Measurements from ENCODE around the gene SLCO4A1.

The SLCO4A1 gene

DNA sequence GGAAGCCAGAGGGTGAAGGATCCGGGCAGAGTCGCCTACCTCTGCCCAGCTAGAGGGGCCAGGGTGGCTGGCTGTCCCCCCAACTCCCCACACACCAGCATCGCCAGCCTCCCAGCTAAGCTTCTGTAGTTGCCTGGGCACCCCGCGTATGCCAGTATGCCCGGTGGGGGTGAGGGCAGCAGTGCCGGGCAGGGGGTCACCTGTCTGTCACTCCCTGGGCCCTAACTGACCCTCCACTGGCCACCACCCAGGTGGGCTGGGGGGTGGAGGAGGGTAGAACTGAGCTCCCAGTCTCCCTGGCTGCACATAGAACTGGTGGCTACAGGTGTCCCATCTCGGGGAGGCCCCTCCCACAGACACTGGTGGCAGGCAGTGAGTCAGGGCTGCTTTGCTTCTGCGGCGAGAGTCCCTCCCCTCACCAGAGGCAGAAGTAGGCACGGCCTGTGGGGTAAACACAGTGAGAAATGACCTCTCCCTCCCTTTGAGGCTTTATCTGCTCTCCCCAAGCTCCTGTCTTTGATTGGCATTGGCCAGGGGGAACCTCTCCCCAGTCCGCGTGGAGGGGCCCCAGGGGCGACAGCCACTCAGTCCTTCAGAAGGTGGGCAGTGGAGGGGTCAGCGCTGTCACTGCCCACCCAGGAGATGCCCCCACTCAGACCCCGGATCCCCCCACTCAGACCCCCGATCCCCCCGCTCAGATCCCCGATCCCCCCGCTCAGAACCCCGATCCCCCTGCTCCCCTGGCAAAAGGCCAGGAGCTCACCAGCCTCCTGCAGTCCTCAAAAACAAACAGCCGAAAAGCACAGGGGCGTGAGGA lies 68.8 kb downstream of the SLCO4A1 start:
- DNase-seq (ENCODE audit: low read depth in 2 of 2, low spot score in 1 of 2), result peak; percentile 14 to 16

DNA sequence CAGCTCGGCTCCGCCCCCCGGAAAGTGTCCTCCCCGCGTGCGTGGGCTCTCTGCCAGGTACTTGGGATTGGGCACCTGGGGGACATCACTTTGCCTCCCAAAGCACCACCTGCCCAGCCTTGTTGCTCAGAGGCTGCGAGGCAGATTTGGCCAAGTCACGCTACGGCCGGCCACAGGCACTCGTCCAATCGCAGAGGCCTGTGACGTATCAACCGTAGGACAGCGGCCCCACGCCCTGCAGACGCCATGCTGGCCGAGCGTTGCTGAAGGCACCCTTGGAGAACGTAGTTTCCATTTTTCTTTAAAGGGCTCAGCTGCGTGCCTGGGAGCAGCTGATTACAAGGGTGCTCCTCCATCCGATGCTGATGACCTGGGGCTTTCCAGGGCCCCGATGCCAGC lies 69.4 kb downstream of the SLCO4A1 start:
- no peak for DNase-seq (ENCODE audit: low read depth in 2 of 2, low spot score in 1 of 2)

DNA sequence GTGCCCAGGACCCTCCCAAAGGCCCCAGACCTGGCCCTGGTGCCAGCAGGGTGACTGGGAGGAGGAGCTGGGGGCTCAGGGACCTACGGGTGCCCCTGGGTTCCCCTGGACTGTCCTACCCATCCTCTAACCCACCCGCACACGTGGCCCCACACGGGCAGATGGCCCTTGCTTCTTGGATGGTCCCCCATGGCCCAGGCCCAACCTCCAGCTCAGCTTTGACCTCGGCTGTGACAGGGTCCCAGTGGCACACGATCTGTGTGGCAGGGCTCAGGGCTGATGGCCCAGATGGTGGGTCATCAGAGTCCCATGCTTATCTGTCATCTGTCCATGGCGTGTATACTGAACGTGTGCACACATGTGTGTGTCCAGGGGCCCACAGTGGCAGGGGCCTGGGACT lies 70.3 kb downstream of the SLCO4A1 start:
- DNase-seq (ENCODE audit: low read depth in 2 of 2, low spot score in 1 of 2), result no peak

DNA sequence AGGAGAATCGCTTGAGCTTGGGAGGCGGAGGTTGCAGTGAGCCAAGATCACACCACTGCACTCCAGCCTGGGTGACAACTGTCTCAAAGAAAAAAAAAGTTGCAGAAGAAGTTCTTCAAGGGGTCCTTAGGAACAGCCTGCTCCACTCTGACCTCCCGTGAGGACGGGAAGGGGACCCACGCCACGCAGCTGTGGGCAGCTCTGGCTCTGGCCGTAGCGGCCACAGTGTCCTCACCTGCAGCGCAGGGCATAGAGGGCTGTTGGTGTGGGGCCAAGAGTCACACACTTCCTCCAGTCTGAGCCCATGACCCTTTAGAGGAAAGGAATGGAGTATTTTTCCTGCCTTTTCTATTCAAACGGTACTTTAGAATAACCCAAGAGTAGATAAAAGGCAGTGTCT lies 71.7 kb downstream of the SLCO4A1 start:
- no peak for DNase-seq (ENCODE audit: low read depth in 2 of 2, low spot score in 1 of 2)

DNA sequence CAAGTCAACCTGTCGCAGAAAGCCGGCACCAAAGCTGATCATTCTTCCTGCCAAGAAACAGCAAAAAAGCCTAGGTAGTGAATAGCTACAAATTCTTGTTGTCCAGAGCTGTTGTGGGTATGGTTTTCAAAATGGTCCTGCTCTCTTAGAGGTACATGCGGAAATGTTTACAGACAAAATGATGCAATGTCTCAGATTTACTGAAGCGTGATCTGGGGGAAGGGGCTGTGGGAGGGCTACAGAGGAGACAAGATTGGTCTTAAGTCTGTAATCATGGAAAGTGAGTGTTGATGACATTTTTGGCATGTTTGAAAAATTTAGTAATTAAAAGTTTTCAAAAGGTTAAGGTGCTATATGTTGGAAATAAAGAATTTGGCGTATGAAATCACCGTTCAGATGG lies 72.5 kb downstream of the SLCO4A1 start:
- DNase-seq (ENCODE audit: low read depth in 2 of 2, low spot score in 1 of 2), result no peak

DNA sequence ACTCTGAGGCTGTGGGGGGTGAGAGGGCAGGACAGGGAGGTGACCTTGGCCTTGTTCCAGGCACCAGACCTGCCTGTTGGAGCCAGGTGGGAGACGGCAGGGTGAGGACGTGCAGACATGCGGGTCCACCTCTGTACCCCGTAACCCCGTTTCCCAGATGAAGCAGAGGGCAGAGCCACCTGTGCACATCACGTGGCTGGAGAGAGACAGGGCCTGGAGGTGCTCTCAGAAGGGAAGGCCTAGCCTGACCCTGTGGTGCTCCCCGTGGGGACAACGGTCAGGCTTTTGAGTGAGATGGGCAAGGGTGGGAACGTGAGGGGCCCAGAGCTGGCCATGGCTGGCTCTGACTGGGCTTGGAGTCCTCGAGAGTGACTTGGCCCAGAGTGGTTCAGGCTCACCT lies 72.9 kb downstream of the SLCO4A1 start:
- no peak for DNase-seq (ENCODE audit: low read depth in 2 of 2, low spot score in 1 of 2)

DNA sequence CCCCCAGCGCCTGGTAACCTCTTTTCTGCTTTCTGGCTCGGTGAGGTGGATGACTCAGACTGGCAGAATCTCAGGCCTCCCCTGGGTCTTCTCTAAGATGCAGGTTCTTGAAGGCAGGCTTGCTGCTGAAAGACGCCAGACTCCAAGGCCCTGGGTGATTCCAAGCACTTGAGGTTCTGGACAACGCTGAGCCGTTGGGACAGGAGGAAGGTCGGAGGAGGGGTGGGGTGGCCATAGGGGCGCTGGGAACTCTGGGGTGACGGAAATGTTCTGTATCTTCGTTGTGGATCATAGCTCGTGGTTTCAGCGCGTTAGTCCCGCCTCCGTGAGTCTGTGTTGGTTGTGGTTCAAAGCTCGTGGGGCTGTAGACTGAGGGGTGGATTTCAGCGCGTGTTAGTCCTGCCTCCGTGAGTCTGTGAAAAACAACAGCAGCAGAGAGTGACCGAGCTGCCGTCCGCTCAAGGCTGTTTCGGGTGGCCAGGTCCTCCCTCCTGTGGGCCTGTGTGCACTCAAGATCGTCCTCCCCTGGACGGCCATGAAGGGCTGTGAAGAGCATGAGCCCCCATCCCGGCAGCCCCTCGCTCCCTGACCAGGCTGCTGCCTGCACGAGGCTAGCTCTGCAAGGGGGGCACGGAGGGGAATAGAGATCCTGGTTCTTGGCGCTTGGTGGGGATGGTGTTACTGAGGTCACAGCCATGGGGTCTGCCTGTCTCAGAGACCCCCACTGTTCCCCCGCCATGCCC lies 74.1 kb downstream of the SLCO4A1 start:
- DNase-seq (ENCODE audit: low read depth in 2 of 2, low spot score in 1 of 2), result peak in 1 of 2 donors; percentile 14

DNA sequence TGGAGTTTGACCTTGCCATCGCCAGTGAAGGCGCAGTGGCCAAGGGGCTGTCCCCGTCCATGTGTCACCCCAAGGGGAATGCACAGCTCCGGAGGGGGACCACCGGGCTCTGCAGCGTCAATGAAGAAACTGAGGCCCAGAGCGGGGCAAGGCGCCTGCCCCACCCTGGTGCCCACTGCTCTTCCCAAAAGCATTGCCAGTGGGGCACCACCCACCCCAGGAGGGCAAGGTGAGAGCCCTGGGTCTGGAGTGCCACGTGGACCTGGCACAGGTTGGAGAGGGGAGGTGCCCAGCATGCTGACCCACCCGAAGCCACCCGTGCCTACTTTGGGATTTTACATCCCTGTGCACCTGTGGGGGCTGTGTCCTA lies 74.6 kb downstream of the SLCO4A1 start:
- no peak for DNase-seq (ENCODE audit: low read depth in 2 of 2, low spot score in 1 of 2)

DNA sequence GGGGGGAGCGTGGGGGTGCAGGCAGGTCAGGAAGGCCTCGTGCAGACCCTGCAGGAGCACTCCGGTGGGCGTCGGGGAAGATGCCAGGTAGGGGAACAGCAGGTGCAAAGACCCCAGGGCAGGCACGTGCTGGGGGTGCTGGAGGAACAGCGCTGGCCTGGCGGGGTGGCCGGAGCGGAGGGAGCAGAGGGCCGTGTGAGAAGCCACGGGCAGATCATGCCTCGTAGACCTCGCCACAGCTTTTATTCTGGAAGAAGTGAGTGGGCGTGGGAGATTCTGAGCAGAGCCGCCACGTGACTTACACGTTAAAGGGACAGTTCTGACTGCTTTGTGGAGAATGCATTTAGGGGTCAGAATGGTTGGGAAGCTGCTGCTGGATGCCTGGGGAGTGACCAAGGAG lies 75.6 kb downstream of the SLCO4A1 start:
- DNase-seq (ENCODE audit: low read depth in 2 of 2, low spot score in 1 of 2), result no peak

DNA sequence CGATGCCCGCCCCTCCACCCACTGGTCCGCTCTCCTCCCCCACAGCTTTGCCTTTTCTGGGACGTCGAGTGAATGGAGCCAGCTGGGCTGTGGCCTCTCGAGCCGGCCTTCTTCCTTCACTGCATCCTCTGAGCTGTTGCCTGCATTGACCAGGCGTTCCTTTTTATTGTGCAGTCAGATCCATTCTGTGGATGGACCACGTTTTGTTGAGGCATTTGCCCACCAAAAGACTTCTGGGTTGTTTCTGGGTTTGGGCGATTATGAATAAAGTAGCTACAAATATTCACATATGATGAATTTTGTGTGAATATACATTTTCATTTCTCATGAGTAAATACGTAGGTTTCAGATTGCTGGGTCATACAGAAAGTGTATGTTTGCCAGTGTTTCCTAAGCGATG lies 76.2 kb downstream of the SLCO4A1 start:
- DNase-seq (ENCODE audit: low read depth in 2 of 2, low spot score in 1 of 2), result no peak

DNA sequence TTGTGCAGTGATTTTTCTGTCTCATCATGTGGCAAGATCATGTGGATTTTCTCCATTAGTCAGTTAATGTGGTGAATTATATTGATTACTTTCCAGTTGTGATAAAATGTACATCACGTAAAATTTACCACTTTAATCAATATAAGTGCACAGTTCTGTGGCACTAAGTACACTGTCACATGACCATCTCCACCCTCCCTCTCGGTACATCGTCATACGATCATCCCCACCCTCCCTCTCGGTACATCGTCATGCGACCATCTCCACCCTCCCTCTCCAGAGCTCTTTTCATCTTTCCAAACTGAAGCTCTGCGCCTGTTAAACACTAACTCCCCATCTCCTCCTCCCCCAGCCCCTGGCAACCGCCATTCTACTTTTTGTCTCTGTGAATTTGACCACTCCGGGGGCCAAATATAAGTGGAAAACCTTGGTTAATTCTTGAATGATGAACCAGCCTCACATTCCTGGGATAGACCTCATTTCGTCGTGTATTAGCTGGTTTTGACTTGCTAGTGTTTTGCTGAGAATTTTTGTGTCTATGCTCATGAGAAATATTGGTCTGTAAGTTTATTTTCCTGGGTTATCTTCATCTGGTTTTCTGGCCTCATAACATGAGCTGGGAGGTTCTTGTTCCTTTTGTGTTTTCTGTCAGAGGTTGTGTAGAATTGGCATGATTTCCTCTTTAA lies 77.1 kb downstream of the SLCO4A1 start:
- no peak for DNase-seq (ENCODE audit: low read depth in 2 of 2, low spot score in 1 of 2)
